Tibial artery (tissue), 4 donors: ENCODE measurements around the gene TMEM214.

Experiments
- DNase-seq, 2 donors: peaks; one replicate each; pipeline ENCODE4 v3.0.0-alpha.2; 2019
- H3K27ac ChIP-seq, 2 donors: fragments of 200-600 bp; sonication (generic) in 1 of 2; 1 replicate in 1 of 2; 2 replicates in 1 of 2; pipeline ENCODE4 v1.5.1; 2018 to 2019; ENCODE audit warnings: mild to moderate bottlenecking in 1 of 2
- H3K27me3 ChIP-seq, 2 donors: fragments of 200-600 bp; sonication (generic) in 1 of 2; one replicate each; pipeline versions ENCODE4 v1.5.1 to v1.6.0; 2016 to 2019
- H3K36me3 ChIP-seq, 3 donors: fragments of 200-600 bp; sonication (generic) in 2 of 3; one replicate each; pipeline ENCODE4 v1.5.1; 2016 to 2019; ENCODE audit warnings: mild to moderate bottlenecking in 2 of 3
- H3K4me1 ChIP-seq, 4 donors: fragments of 200-600 bp; sonication (generic) in 2 of 4; 1 replicate in 3 of 4; 2 replicates in 1 of 4; pipeline ENCODE4 v1.5.1; 2016 to 2019
- H3K4me3 ChIP-seq, 2 donors: fragments of 200-600 bp; sonication (generic) in 1 of 2; 1 replicate in 1 of 2; 2 replicates in 1 of 2; pipeline ENCODE4 v1.5.1; 2018 to 2019; ENCODE audit warnings: mild to moderate bottlenecking in 2 of 2
- H3K9me3 ChIP-seq, 3 donors: fragments of 200-600 bp; sonication (generic) in 1 of 3; one replicate each; pipeline ENCODE4 v1.5.1; 2016 to 2019
- CTCF ChIP-seq, 2 experiments: fragments of 200-600 bp in 1 of 2; fragments of 450-650 bp in 1 of 2; IDR thresholded peaks; one replicate each; pipeline ENCODE4 v1.5.1; 2017 to 2019; ENCODE audit warnings: antibody characterized with exemption in 2 of 2, mild to moderate bottlenecking in 1 of 2, moderate library complexity in 1 of 2
- intact Hi-C: fragments of 100-400 bp; cut with DNase I; formaldehyde crosslinking; loops from one replicate; pipeline ENCODE4 v1.15.0; 2023; ENCODE audit warnings: low total_unique reads

The TMEM214 gene

GRCh38 chr2:27018142-27018541 is 14.6 kb upstream of the TMEM214 start:
- peak in 1 of 2 donors; percentile 44 for DNase-seq
- H3K4me1 ChIP-seq: peaks cover 0 to 29% (median 14%) of the 10 kb centered on the region in 4 donors
- intact Hi-C loops: loop anchor here (5.0 kb wide), 1 partner anchor 56 kb away; no protein-coding TSS in a partner anchor
- no peak overlapping the region for H3K27ac ChIP-seq
- no peaks in the 10 kb centered on the region for H3K27me3 ChIP-seq
- TF ChIP-seq CTCF (IDR thresholded peaks at IDR 0.05): no peak
- H3K4me3 ChIP-seq: no peak overlapping the region
- peaks cover 2 to 11% (median 5%) of the 10 kb centered on the region in 3 donors for H3K36me3 ChIP-seq
- H3K9me3 ChIP-seq: no peaks in the 10 kb centered on the region

- peaks cover 0 to 29% (median 14%) of the 10 kb centered on the region in 4 donors for H3K4me1 ChIP-seq
- H3K9me3 ChIP-seq: no peaks in the 10 kb centered on the region
- H3K4me3 ChIP-seq: no peak overlapping the region
- no peak overlapping the region for H3K27ac ChIP-seq
- H3K36me3 ChIP-seq: peaks cover 8 to 24% (median 18%) of the 10 kb centered on the region in 3 donors
- DNase-seq: peak in 1 of 2 donors; percentile 54
- TF ChIP-seq CTCF (IDR thresholded peaks at IDR 0.05): no peak
- intact Hi-C loops: loop anchor here (5.0 kb wide), 1 partner anchor 57 kb away; no protein-coding TSS in a partner anchor
- H3K27me3 ChIP-seq: no peaks in the 10 kb centered on the region
Observed at GRCh38 chr2:27019459-27019858, 13.3 kb upstream of the TMEM214 start.

GRCh38 chr2:27019931-27020855 is 12.6 kb upstream of the TMEM214 start:
- Histone ChIP-seq H3K9me3 (no peaks in the 10 kb centered on the region), H3K4me1 (peaks cover 0 to 29% (median 14%) of the 10 kb centered on the region in 4 donors), H3K27me3 (no peaks in the 10 kb centered on the region), H3K4me3 (no peak overlapping the region), H3K36me3 (peaks cover 8 to 32% (median 20%) of the 10 kb centered on the region in 3 donors), H3K27ac (no peak overlapping the region)
- intact Hi-C loops: loop anchor here (5.0 kb wide), 1 partner anchor 58 kb away; no protein-coding TSS in a partner anchor
- DNase-seq: peak in 1 of 2 donors; percentile 65
- TF ChIP-seq CTCF (IDR thresholded peaks at IDR 0.05): no peak

- peaks cover 8 to 44% (median 32%) of the 10 kb centered on the region in 3 donors for H3K36me3 ChIP-seq
- no peak overlapping the region for H3K4me3 ChIP-seq
- H3K27ac ChIP-seq: no peak overlapping the region
- TF ChIP-seq CTCF (IDR thresholded peaks at IDR 0.05): no peak
- DNase-seq: peak in 1 of 2 donors; percentile 41
- H3K4me1 ChIP-seq: peaks cover 0 to 20% (median 8%) of the 10 kb centered on the region in 4 donors
- no peaks in the 10 kb centered on the region for H3K9me3 ChIP-seq
- intact Hi-C loops: no loop called here
- H3K27me3 ChIP-seq: no peaks in the 10 kb centered on the region
Observed at GRCh38 chr2:27021253-27022049, 11.3 kb upstream of the TMEM214 start.

GRCh38 chr2:27023740-27024139 is 9.0 kb upstream of the TMEM214 start:
- no peak for TF ChIP-seq CTCF (IDR thresholded peaks at IDR 0.05)
- H3K36me3 ChIP-seq: peaks cover 8 to 63% (median 39%) of the 10 kb centered on the region in 3 donors
- no peak overlapping the region for H3K4me3 ChIP-seq
- no peak overlapping the region for H3K27ac ChIP-seq
- DNase-seq: peak in 1 of 2 donors; percentile 48
- peaks cover 0 to 20% (median 5%) of the 10 kb centered on the region in 4 donors for H3K4me1 ChIP-seq
- intact Hi-C loops: no loop called here
- H3K9me3 ChIP-seq: no peaks in the 10 kb centered on the region
- no peaks in the 10 kb centered on the region for H3K27me3 ChIP-seq
